Measurements from ENCODE around the gene PRKCI. TPM values are rescaled to one million over a fixed set of nuclear protein-coding genes. Genes with fewer than 3 reads are reported as not detected.
"Not testable (repeated sequence)": the region's sequence is repeated elsewhere in the genome, so short reads cannot be mapped to it uniquely, and the experiment has no call there.

Gene PRKCI
- total RNA-seq, 2 donors from 2014 or later: 19.8 to 25.5 TPM

- DNase-seq (ENCODE audit: low spot score): no peak
- intact Hi-C loops (cut with DNase I): no loop called here
Observed at GRCh38 chr3:170275832-170276231, 53.6 kb downstream of the PRKCI start.

GRCh38 chr3:170277311-170277710 lies 55.1 kb downstream of the PRKCI start:
- intact Hi-C loops (cut with DNase I); DNase-seq (ENCODE audit: low spot score): not testable (repeated sequence)

DNA sequence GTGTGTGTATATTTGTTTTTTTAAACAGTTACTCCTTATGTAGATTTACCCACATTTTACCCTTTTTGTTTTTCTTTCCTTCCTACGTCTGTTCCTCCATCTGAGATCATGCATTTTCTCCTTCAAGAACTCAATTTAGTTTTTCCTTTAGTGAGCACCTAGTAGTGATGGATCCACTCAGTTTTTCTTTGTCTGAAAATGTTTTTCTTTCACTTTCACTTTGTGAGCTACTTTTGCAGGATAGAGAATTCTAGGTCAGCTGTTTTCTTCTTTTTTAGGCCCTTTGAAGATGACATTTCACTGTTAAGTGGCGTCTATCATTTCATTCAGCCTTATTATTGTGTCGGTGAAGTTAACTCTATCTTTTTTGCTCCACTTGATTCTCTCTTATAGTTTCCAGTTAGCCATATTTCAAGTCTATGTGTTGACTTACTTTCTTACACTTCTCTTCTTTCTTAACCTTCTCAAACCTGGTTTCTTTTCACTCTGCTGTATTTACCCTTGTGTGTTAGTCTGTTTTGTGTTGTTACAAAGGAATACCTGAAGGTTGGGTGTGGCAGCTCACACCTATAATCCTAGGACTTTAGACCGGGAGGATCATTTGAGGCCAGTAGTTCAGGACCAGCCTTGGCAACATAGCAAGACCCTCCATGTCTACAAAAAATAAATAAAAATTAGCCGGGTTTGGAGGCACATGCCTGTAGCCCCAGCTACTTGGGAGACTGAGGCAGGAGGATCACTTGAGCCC lies 55.8 kb downstream of the PRKCI start:
- intact Hi-C loops (cut with DNase I): no loop called here

DNA sequence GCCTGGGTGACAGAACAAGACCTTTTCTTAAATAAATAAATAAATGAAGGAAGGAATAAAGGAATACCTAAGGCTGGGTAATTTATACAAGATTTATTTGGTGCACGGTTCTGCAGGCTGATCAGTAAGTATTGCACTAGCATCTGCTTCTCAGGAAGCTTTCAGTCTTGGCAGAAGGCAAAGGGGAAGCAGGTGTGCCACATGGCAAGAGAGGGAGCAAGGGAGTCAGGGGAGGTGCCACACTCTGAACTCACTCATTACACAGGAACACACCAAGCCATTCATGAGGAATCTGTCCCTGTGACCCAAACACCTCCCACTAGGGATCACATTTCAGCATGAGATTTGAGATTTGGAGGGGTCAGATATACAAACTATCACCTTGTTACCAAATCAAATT lies 56.4 kb downstream of the PRKCI start:
- DNase-seq (ENCODE audit: low spot score): no peak
- intact Hi-C loops (cut with DNase I): no loop called here

More for the DNA sequence above, 55.8 kb downstream of the PRKCI start:
- DNase-seq (ENCODE audit: low spot score): no peak

- no peak for DNase-seq (ENCODE audit: low spot score)
- intact Hi-C loops (cut with DNase I): no loop called here
Observed at GRCh38 chr3:170290194-170290593, 68.0 kb downstream of the PRKCI start.

- DNase-seq (ENCODE audit: low spot score): no peak
- intact Hi-C loops (cut with DNase I): no loop called here
Observed at GRCh38 chr3:170295586-170295985, 73.4 kb downstream of the PRKCI start.

- intact Hi-C loops (cut with DNase I): no loop called here
- DNase-seq (ENCODE audit: low spot score): no peak
Observed at GRCh38 chr3:170296703-170297102, 74.5 kb downstream of the PRKCI start.

- intact Hi-C loops (cut with DNase I): no loop called here
- no peak for DNase-seq (ENCODE audit: low spot score)
Observed at GRCh38 chr3:170301405-170301804, 79.2 kb downstream of the PRKCI start.

DNA sequence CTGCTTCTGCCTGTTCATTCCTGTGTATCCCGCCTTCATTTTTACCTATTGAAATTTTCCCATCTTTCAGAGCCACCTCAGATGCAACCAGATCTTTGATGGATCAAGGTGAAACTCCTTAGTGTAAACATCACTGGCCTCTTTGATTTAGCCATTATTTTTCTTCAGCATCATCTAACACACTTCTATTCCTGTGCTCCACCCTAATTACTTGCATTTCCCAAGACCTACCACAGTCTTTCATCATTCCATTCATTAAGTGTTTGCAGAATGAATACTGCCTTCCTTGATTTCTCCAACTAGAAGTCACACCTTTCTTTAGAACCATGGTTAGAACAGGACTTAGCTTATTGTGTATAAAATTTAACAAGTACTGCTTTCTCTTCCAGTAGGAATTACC lies 79.8 kb downstream of the PRKCI start:
- no peak for DNase-seq (ENCODE audit: low spot score)
- intact Hi-C loops (cut with DNase I): no loop called here

DNA sequence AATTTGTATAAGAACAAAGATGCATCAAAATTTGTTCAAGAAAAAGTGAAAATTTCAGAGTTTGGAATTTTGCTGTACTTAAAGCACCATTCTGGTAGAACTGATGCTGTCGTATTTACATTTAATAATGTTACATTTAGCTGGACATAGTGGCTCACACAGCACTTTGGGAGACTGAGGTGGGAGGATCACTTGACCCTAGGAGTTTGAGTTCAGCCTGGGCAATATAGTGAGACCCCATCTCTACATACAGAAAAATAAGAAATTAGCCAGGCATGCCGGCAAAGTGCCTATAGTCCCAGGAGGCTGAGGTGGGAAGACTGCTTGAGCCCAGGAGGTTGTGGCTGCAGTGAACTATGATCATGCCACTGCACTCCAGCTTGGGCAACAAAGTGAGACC lies 83.8 kb downstream of the PRKCI start:
- intact Hi-C loops (cut with DNase I): no loop called here

DNA sequence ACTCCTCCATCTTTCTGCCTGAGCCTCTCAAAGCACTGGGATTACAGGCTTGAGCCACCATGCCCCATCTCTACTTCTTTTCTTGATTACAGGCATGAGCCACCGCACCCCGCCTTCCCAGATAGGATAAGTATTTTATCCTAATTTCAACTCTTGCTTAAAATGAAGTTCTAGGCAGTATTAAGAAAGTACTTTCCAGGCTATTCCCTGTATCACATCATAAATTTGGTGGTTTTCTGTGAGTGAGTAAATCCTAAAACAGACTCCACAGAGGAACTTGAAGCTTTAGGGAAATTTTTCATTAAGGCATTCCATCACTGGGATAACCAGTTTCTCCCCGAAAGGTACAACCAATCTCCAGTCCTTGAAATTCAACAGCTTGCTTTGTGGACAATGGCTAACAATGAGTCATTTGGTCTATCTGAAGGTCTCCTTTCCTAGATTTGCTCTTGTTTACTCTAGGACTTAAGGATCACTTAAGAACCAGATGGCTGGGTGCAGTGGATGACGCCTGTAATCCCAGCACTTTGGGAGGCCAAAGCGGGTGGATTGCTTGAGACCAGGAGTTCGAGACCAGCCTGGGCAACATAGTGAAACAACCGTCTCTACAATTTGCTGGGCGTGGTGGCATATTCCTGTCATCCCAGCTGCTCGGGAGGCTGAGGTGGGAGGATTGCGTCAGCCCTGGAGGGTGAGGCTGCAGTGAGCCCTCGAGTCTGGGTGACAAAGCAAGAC lies 85.6 kb downstream of the PRKCI start:
- no peak for DNase-seq (ENCODE audit: low spot score)
- intact Hi-C loops (cut with DNase I): no loop called here

More for the DNA sequence above, 83.8 kb downstream of the PRKCI start:
- no peak for DNase-seq (ENCODE audit: low spot score)

GRCh38 chr3:170309046-170309445 lies 86.8 kb downstream of the PRKCI start:
- DNase-seq (ENCODE audit: low spot score): no peak
- intact Hi-C loops (cut with DNase I): no loop called here

GRCh38 chr3:170317954-170318353 lies 95.7 kb downstream of the PRKCI start:
- intact Hi-C loops (cut with DNase I): loop anchor here (10.0 kb wide), 2 partner anchors 47 to 87 kb away; no protein-coding TSS in a partner anchor
- no peak for DNase-seq (ENCODE audit: low spot score)

- no peak for DNase-seq (ENCODE audit: low spot score)
- intact Hi-C loops (cut with DNase I): no loop called here
Observed at GRCh38 chr3:170320461-170321121, 98.4 kb downstream of the PRKCI start.

GRCh38 chr3:170321321-170322034 lies 99.3 kb downstream of the PRKCI start:
- DNase-seq (ENCODE audit: low spot score): no peak
- intact Hi-C loops (cut with DNase I): no loop called here

GRCh38 chr3:170322566-170323269 lies 100.5 kb downstream of the PRKCI start:
- intact Hi-C loops (cut with DNase I): no loop called here
- DNase-seq (ENCODE audit: low spot score): no peak

DNA sequence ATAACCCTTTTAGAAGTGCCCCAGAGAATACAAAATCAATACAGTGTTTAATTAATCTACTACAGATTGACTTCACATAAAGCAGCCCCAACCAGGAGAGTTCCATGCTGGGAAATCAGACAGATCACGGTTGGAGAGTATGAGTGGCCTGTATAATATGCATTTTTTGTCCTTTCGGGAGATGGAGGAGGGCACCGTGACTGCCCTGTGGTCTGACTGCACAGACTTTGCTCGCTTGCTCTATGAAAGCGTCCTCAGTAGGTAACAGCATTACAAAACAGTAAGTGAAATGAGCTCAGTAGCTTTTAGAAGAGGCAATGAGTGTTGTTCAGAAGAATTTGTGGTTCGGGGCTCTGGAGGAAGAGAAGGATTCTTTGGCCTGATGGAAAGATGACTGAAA lies 101.1 kb downstream of the PRKCI start:
- intact Hi-C loops (cut with DNase I): no loop called here
- DNase-seq (ENCODE audit: low spot score): no peak

DNA sequence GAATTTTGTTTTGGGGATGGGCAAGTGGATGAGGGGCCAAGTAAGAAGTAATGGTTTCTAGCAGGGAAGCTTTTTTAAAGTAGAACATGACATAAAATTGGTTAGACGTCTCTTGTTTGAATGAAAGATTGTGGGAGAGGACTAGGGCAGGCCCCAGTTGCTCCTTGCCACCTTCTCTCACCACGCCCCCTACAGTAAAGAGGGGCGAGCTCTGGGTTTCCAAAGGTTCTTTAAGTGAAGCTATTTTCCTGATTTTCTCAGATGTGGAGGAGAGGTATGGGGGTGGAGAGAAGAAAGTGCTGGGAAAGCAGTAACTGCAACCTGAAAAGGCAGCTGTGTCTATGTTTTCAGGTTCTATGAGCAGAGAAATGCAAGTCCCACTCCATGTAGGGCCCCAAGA lies 102.7 kb downstream of the PRKCI start:
- intact Hi-C loops (cut with DNase I): no loop called here
- no peak for DNase-seq (ENCODE audit: low spot score)

Data from posterior vena cava (tissue), 2 donors.